SK-N-MC (cell line): ENCODE data around the gene UTP25.

Experiments
- DNase-seq: peaks from one replicate; pipeline ENCODE4 v3.0.0-alpha.2; 2011; ENCODE audit warnings: low read depth, low spot score
- H3K27ac ChIP-seq: fragments of 200-600 bp; sonication (generic); 2 replicates; pipeline ENCODE4 v1.5.1; 2016; ENCODE audit warnings: mixed run types
- H3K36me3 ChIP-seq: fragments of 200-600 bp; sonication (generic); 2 replicates; pipeline ENCODE4 v1.6.1; 2017; ENCODE audit warnings: antibody characterized with exemption, low read length, mixed read lengths; ENCODE audit not compliant: insufficient read depth
- H3K4me3 ChIP-seq: fragments of 200-600 bp; sonication (generic); 2 replicates; pipeline ENCODE4 v1.5.1; 2016
- H3K9ac ChIP-seq: fragments of 200-600 bp; sonication (generic); 2 replicates; pipeline ENCODE4 v1.8.0; 2017; ENCODE audit warnings: mixed run types, mixed read lengths; ENCODE audit not compliant: insufficient read length
- H3K9me3 ChIP-seq: fragments of 200-600 bp; sonication (generic); 2 replicates; pipeline ENCODE4 v1.6.1; 2017; ENCODE audit warnings: low read depth, mild to moderate bottlenecking, antibody characterized with exemption, low read length, moderate library complexity, mixed read lengths
- EZH2 ChIP-seq: fragments of 200-600 bp; sonication (generic); IDR thresholded peaks from one replicate; pipeline ENCODE4 v1.6.1; 2017; ENCODE audit warnings: antibody characterized with exemption
- FOXP2 ChIP-seq: optimal IDR thresholded peaks from 2 replicates; pipeline ENCODE3; 2011; ENCODE audit warnings: mild to moderate bottlenecking, moderate library complexity; ENCODE audit not compliant: insufficient read depth; ENCODE audit errors: extremely low read length, control extremely low read depth
- POLR2AphosphoS5 ChIP-seq: IDR thresholded peaks from 2 replicates; pipeline ENCODE4 v1.6.1; 2012; ENCODE audit warnings: mild to moderate bottlenecking, low read depth, low read length, borderline replicate concordance

The UTP25 gene

DNA sequence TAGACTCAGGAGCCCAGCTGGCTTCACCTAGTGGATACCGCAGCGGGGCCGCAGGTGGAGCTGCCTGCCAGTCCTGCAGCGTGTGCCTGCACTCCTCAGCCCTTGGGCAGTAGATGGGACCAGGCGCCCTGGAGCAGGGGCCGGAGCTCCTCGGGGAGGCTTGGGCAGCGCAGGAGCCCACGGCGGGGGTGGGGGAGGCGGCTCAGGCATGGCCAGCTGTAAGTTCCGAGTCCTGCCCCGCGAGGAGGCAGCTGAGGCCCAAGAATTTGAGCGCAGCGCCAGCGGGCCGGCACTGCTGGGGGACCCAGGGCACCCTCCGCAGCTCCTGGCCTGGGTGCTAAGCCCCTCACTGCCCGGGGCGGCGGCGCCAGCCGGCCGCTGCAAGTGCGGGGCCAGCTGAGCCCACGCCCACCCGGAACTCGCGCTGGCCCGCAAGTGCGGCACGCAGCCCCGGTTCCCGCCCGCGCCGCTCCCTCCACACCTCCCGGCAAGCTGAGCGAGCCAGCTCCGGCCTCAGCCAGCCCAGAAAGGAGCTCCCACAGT lies 30.9 kb downstream of the UTP25 start:
- no peak overlapping the region for H3K4me3 ChIP-seq
- no peak overlapping the region for H3K9ac ChIP-seq
- no peak for TF ChIP-seq POLR2AphosphoS5
- TF ChIP-seq EZH2: no peak
- no peak for TF ChIP-seq FOXP2
- H3K9me3 ChIP-seq: no peaks in the 10 kb centered on the region
- no peak for DNase-seq
- no peak overlapping the region for H3K27ac ChIP-seq
- peaks cover 4% of the 10 kb centered on the region; the same call in 1 of the 2 replicates for H3K36me3 ChIP-seq

DNA sequence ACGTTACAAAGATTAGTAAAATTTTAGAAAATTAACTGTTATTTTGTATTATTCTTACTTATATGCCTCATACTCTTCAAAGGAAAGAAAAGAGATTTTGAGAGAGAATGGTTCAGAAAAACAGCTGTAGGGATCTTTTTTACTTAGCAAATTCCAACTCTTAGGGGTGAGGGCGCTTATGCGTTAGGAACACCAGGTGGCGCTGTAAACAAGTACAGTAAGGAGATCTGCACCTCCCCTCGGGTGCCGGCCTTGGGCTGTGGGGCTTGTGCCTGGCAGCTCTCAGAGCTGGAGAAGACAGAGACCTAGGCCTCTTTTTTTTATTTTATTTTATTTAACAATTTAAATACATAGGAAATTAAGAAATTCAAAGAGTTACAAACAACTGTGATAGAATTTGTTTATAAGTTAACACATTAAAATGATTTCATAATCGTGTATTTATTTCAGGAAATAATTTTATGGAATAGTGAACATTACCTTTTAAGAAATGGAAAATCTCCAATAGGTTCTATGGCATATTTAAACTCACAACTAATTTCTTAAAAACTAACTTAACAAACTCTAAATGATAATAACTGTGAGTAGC lies 32.6 kb downstream of the UTP25 start:
- Histone ChIP-seq H3K36me3 (no peaks in the 10 kb centered on the region), H3K9me3 (no peaks in the 10 kb centered on the region), H3K4me3 (no peak overlapping the region), H3K27ac (no peak overlapping the region), H3K9ac (no peak overlapping the region)
- no peak for TF ChIP-seq POLR2AphosphoS5
- no peak for TF ChIP-seq FOXP2
- no peak for TF ChIP-seq EZH2
- DNase-seq: peak; percentile 70

DNA sequence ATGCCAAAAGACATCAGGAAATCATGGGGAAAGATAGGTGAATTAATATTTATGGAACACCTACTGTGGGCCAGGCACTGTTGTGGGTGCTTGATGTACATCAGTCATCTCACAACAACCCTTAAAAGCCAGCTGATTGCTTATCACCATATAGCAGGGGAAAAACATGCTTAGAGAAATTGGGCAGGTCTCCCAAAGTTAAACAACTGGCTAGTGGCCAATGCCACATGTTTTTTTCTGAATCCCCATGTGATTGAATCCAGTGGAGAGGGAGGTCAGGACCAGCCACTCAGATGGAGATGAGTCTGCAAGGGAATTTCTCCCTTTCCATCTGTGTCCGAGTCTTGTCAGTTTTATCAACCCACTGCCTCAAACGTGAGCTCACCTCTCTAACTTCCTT lies 33.5 kb downstream of the UTP25 start:
- no peak overlapping the region for H3K27ac ChIP-seq
- TF ChIP-seq FOXP2: no peak
- H3K4me3 ChIP-seq: no peak overlapping the region
- DNase-seq: no peak
- no peaks in the 10 kb centered on the region for H3K36me3 ChIP-seq
- H3K9ac ChIP-seq: no peak overlapping the region
- no peaks in the 10 kb centered on the region for H3K9me3 ChIP-seq

DNA sequence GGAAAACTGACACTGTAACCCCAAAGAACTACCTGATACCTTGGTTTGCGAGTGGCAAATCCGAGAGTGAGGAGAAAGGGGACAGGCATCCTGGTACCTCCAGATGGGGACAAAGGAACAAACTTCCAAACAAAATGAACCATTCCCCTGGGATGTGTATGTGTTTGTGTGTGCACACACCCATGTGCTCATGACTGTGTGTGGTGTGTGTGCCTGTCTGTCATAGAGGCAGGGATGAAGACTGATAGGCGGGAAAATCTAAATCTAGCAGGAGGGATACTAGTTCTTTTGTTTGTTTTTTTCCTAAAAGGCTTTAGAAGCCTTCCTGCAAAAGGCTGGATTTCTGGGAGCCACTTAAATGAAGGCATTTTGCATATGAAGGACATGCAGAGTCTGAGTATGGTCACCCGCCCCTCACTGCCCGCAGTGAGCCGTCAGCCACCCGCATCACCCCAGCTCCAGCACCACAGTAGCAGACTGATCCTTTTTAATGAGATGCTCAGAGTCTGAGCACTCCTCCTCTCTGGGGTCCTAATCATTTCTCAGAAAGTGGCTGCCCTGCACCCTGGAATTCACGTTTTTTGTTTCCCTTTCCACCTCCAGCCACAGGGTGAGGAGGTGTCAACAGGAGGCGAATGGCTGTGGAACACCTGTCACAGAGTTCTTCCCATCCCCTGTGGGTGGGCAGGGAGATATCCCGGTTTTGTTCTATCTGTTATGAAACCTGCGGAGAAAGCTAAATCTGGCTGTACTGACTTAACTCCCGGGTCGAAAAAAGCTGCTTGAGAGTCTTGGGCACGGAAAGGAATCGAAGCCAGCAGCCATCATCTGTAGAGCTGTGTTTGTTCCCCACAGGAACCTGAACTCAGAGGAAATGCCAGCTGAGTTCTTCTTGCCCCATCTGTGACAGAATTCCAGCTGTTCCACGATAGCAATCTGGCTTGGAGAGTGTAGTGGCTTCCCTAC lies 34.9 kb downstream of the UTP25 start:
- no peak overlapping the region for H3K9ac ChIP-seq

DNA sequence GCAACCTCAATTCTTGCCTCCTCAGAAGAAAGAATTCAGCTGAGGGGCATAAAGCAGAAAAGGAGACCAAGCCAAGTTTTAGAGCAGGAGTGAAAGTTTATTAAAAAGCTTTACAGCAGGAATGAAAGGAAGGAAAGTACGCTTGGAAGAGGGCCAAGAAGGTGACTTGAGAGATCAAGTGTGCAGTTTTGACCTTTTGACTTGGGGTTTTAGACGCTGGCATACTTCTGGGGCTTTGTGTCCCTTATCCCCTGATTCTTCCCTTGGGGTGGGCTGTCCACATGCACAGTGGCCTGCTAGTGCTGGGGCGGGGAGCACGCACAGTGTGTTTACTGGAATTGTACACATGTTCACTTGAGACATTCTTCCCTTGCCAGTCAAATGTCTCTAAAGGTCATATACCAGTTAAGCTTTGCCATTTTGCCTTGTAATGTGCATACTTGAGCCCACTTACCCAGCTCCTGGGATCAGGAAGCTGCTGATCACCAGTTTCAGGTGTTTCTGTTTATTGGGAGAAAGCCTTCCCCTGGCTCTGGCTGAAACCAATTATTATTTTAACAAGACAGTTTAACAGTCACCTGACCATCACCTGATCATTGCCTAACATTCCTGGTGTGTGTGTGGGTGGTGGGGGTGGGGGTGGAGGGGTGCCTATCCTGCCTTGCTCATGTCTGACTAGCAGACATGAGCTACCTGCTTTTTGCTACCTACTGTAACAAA lies 36.2 kb downstream of the UTP25 start:
- DNase-seq: no peak
- H3K4me3 ChIP-seq: no peak overlapping the region
- H3K36me3 ChIP-seq: no peaks in the 10 kb centered on the region
- H3K9ac ChIP-seq: no peak overlapping the region
- TF ChIP-seq EZH2 (no peak), FOXP2 (no peak)
- H3K27ac ChIP-seq: no peak overlapping the region
- no peaks in the 10 kb centered on the region for H3K9me3 ChIP-seq

More for the DNA sequence above, 34.9 kb downstream of the UTP25 start:
- no peak overlapping the region for H3K27ac ChIP-seq
- no peak overlapping the region for H3K4me3 ChIP-seq
- TF ChIP-seq POLR2AphosphoS5 (no peak), EZH2 (no peak), FOXP2 (no peak)
- no peaks in the 10 kb centered on the region for H3K9me3 ChIP-seq
- no peaks in the 10 kb centered on the region for H3K36me3 ChIP-seq
- no peak for DNase-seq

DNA sequence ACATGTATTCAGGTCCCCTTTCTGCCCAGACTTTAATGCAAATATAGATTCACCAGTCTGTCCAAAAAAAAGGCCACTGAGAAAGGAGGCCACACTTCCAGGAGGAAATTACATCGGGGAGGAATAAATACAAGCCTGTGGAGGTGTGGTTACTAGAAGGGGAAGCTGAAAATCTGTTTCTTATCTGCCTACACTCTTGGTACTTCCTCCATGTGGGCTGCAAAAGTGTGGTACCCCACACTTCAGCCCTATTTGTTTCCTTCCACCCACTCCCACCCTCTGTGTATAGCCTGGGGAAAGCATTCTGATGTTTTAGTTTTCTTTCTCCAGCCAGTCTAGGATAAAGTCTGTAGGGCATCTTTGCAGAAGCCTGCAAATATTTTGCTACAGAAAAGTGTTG lies 38.4 kb downstream of the UTP25 start:
- no peaks in the 10 kb centered on the region for H3K9me3 ChIP-seq
- TF ChIP-seq EZH2 (no peak), POLR2AphosphoS5 (no peak), FOXP2 (no peak)
- no peak overlapping the region for H3K9ac ChIP-seq
- DNase-seq: no peak
- no peaks in the 10 kb centered on the region for H3K36me3 ChIP-seq
- no peak overlapping the region for H3K4me3 ChIP-seq
- no peak overlapping the region for H3K27ac ChIP-seq

DNA sequence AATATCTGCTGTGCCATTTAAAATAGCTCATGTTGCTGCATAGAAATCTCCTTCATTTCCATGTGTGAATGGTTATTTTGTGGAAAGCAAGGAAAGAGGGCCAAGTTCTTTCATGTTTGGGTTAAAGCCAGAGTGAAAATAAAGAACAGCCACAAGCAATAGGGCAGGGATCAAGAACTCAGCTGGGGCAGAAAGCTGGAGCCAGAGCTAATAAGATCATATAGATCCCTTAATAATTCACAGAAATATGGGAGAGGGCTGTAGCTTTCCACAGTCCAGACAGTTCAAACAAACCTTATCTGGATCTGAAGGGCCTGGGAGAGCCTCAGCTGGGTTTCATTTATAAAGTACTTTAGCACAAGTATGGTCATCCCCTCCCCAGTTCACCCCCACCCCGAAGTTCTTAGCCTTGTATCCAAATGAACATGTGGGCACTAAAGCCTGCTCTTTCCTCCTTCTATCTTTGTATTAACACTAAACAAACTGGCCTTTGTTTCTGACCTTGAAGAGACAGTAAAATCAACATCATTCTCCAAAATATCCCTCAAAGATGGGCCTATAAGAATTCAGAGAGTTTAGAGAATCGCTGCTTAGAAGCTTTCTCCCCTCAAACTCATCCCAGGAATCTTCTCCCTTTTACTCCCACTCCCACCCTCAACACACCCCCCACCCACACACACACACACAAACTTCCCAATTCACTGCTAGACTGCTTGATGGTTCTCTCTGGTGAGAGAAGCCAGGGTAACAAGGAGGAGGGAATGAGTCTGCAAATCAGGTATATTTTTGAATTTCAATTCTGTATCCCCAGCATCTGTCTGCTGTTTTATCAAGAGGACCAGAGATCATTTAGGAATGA lies 41.7 kb downstream of the UTP25 start:
- no peak overlapping the region for H3K9ac ChIP-seq
- H3K9me3 ChIP-seq: no peaks in the 10 kb centered on the region
- H3K27ac ChIP-seq: no peak overlapping the region
- TF ChIP-seq FOXP2: no peak
- no peak for TF ChIP-seq POLR2AphosphoS5
- no peak for TF ChIP-seq EZH2
- H3K36me3 ChIP-seq: no peaks in the 10 kb centered on the region
- DNase-seq: no peak
- no peak overlapping the region for H3K4me3 ChIP-seq
